Measurements from ENCODE around the gene HOXC9. TPM values are rescaled to one million over a fixed set of nuclear protein-coding genes. Genes with fewer than 3 reads are reported as not detected.

The HOXC9 gene
- total RNA-seq, 1 donor from 2014 or later, result not detected

DNA sequence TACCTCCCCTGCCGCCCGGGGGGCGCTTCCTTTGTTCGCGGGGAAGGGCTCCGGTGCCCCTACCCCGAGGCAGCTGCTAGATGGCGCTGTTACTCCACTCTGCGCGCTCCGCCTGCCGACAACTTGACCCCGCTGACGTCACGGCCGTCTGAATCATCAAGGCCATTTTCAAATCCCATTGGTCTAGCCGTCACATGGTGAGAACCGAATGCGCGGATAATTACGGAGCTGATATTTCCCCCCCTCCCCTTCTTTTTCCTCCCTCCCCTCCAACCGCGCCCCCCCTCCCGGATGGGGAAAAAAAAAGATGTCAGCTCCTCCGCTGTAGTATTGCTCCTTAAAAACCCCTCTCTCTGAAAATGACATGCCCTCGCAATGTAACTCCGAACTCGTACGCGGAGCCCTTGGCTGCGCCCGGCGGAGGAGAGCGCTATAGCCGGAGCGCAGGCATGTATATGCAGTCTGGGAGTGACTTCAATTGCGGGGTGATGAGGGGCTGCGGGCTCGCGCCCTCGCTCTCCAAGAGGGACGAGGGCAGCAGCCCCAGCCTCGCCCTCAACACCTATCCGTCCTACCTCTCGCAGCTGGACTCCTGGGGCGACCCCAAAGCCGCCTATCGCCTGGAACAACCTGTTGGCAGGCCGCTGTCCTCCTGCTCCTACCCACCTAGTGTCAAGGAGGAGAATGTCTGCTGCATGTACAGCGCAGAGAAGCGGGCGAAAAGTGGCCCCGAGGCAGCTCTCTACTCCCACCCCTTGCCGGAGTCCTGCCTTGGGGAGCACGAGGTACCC, 14.9 kb upstream of the HOXC9 start, which contains the start of gene HOXC10:
TSS of gene HOXC10 (plus strand) at position 246 of the 791 bp plus-strand sequence. CDS start at position 360, 114 bp downstream.
- peak; percentile 88 for DNase-seq (ENCODE audit: missing footprints)
- intact Hi-C loops (cut with DNase I), result no loop called here
- ATAC-seq, result no peak

DNA sequence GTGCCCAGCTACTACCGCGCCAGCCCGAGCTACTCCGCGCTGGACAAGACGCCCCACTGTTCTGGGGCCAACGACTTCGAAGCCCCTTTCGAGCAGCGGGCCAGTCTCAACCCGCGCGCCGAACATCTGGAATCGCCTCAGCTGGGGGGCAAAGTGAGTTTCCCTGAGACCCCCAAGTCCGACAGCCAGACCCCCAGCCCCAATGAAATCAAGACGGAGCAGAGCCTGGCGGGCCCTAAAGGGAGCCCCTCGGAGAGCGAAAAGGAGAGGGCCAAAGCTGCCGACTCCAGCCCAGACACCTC, 14.3 kb upstream of the HOXC9 start:
- intact Hi-C loops (cut with DNase I), result no loop called here
- ATAC-seq, result no peak
- DNase-seq (ENCODE audit: missing footprints), result no peak

DNA sequence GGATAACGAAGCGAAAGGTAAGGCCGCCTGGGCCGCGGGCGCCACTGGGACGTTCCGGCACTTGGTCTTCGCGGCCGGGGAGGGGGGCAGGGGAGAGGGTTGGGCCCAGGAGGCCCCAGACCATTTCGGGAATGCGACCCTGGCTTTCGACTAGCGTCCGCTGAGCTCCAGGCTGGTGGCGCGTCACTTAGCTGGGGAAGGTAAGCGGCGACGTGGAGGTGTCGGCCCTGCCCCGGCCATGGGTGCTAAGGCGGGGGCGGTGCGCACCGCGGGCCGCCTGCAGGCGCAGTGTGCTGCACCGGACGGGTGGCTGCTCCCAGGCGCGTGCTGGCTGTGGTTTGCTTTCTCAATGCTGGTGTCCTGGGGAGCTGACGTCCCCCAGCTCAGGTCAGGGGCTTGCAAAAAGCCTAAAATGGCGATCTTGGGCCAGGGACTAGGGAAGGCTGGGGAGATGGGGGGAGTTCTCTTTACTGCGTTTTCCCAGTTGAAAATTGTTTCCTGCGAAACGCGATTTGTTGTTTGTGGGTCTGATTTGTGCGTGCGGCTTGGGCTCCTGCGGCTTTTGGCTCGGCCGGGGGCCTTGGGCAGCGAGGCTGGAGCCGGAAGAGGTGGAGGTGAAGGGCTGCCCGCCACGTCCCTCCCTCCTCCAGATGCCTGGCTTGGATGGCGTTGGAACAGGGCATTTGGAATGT, 13.8 kb upstream of the HOXC9 start:
- ATAC-seq, result no peak
- no peak for DNase-seq (ENCODE audit: missing footprints)
- intact Hi-C loops (cut with DNase I), result no loop called here

DNA sequence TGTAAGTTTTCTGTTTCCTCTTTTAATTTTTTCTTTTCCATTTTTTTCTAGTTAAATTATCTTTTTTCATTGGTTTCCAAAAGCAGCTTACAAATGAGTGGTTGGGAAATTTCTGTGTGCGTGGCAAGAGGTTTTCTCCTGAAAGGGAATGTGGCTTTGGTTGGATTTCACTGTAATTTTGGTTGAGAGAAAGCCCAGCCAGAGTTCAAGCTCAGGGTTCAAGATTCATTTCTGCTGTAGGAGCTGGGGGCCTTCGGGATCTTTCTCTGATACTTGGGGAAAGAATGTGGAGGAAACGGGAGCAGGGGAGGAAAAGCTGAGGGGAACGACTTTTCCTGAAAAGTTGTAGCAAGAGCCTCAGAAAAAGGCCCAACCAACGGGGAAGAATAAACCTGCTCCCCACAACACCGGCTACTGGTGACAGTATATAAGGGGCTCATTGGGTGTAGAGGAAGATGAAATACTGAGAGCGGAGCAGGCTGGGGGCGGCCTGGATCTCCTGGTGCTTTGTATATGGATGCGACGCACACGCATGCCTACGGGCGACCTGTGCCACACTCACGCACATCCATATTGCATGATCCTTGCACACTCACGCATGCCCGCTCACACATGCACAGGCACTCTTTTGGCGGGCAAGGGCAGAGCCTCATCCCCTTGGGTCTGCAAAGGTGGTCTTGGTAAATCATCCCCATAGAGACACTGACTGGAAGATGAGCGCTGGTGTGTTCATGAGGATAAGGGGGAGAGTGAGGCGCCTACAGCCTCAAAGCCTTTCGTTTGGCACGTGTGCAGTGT, 13.1 kb upstream of the HOXC9 start:
- intact Hi-C loops (cut with DNase I), result no loop called here
- ATAC-seq (no peak), DNase-seq (ENCODE audit: missing footprints) (no peak)

DNA sequence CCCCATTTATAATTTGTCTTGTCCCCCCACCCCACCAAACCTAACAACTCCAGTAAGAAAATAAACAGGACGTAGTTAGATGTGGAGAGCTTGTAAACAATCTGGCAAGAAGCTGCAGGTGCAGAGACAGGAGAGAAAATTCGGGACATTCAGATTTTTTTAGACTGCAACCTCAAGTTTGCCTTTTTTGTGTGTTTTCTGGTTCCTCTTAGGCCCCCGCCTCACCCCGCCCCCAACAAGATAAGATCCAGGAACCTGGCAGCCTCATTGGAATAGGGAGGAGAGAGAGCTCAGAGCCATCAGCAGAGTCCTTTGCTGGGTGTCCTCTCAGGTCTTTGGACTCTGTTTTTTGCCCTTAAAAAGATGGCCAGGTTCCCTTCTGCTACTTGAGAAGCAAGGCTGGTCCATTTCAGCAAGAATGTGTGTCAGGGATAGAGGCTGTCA, 12.2 kb upstream of the HOXC9 start:
- ATAC-seq (no peak), DNase-seq (ENCODE audit: missing footprints) (no peak)

DNA sequence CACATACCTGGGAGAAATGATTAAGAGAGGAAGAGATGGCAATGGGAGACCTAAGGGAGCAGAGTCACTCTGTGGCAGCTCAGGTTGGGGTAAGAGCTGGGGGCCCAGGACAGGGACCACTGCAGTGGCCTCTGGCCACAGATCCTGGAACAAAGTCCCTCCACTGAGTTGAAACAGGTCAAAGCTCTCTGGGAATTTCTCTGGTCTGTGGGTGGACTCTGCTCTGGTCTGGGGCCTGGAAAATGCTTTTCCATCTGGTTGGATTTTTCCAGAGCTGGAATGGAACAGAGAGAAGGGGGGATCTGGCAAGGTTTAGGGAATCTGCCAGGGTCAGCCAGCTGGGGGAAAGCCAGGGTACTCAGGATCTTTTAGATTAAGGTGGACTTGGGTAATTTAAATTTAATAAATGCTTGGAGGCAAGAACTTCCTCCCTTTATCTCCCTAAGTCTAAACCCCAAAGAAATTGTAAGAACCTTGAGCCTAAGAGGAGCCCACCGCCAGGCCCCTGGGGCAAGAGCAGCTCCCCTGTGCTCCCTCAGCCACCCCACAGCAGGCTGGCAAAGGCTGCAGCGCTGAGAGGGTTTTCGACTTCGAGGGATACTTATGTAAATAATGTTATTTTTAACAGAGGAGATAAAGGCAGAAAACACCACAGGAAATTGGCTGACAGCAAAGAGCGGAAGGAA, 11.3 kb upstream of the HOXC9 start:
- intact Hi-C loops (cut with DNase I), result no loop called here
- ATAC-seq (no peak), DNase-seq (ENCODE audit: missing footprints) (no peak)

More for the DNA sequence above, 12.2 kb upstream of the HOXC9 start:
- intact Hi-C loops (cut with DNase I), result no loop called here

DNA sequence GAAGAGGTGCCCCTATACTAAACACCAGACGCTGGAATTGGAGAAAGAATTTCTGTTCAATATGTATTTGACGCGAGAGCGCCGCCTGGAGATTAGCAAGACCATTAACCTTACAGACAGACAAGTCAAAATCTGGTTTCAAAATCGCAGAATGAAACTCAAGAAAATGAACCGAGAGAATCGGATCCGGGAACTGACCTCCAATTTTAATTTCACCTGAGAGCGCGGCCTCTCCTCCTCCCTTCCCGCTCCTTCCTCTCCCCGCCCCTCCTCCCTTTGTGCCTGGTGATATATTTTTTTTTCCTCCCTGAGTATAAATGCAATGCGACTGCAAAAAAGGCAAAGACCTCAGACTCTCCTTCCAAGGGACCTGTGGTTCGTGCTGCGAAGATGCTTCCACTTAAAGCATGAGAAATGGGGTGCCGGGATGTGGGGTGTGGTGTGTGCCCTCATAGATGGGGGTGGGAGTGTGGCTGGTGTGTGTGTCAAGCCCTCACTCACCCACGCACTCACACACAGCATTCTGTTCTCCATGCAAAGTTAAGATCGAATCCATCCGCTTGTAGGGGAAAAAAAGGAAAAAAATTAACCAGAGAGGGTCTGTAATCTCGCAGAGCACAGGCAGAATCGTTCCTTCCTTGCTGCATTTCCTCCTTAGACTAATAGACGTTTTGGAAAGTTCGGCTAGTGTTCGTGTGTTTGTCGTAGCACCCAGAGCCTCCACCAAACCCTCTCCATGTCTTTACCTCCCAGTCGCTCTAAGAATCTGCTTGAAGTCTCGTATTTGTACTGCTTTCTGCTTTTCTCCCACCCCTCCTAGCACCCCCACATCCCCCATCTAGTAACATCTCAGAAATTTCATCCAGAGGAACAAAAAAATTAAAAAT, 10.5 kb upstream of the HOXC9 start:
- intact Hi-C loops (cut with DNase I), result no loop called here
- DNase-seq (ENCODE audit: missing footprints) (no peak), ATAC-seq (no peak)

DNA sequence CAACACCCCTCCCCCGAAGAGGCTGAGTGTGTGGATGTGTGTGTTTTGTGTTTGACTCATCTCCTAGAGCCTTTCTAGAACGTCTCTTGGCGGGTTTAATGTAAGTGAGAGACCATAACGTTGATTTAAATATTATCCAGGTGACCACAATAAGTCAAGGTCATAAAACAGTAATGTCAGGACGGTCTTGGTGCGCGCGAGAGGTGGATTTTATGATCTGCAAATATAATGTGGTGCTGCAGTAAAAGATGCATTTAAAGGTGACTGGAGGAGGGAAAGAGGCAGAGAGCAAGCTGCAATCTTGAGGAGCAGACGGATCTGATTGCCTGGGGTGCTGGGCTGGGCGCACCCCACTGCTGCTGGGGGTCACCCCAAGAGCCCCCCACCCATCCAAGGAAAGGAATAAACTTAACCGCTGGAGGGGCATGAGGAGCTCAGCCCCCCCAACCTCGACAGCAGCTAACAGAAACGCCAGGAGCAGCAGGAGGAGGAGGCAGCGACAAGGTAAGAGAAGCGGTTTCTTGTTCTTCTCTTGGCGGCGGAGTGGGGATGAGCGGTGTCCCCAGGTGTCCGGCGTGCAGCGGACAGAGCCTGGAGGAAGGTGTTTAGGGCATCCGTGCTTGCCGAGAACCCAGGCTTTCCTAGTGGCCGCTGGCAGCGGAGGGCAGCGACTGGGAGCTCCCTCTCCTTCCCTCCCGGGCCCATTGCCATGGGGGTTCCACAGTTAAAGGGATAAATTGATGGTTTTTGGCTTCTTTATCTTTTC, 9.5 kb upstream of the HOXC9 start:
- intact Hi-C loops (cut with DNase I), result no loop called here
- no peak for ATAC-seq
- DNase-seq (ENCODE audit: missing footprints), result no peak

DNA sequence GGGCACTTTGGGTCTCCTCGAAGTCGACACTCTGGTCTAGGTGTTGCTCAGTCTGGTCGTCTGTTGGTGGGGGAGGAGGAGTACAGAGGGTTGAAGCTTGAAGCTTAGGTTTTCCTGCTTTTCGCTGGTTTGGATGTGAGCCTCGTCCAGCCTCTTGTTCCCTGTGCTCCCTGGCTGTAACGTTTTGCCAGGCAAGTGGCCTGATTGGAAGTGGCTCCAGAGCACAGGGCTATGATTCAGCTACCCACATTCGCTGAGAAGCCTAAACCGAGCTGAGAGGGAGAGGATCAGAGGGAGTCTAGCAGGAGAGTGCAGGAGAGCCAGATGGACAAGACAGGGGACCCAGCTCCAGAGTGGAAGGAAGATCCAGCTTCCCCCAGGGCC, 8.9 kb upstream of the HOXC9 start:
- ATAC-seq, result no peak
- intact Hi-C loops (cut with DNase I), result no loop called here
- no peak for DNase-seq (ENCODE audit: missing footprints)

DNA sequence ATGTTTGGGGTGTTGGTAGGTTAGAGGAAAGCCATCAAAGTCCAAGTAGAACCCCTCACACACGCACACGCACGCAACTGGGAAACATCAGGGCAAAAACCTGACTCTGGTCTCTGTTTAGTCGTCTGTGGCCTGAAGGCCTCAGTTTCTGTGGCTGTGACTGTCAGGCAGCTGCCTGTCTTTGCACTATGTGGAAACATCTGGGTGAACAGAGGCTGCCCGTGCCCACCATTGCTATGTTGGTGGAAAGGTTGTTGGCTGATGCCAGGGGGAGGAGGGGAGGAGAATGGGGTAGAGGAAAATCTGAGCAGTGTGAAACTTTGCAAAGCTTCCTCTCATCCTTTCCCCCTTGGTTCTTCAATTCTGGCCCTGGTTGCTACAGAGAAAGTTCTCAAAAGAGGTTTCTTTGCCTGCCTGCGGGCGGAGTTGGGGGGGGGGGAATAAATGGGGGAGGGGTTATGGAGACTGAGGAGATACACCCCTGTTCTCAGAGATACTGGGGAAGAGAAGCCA, 7.5 kb upstream of the HOXC9 start:
- ATAC-seq (no peak), DNase-seq (ENCODE audit: missing footprints) (peak; percentile 21)
- intact Hi-C loops (cut with DNase I), result no loop called here

DNA sequence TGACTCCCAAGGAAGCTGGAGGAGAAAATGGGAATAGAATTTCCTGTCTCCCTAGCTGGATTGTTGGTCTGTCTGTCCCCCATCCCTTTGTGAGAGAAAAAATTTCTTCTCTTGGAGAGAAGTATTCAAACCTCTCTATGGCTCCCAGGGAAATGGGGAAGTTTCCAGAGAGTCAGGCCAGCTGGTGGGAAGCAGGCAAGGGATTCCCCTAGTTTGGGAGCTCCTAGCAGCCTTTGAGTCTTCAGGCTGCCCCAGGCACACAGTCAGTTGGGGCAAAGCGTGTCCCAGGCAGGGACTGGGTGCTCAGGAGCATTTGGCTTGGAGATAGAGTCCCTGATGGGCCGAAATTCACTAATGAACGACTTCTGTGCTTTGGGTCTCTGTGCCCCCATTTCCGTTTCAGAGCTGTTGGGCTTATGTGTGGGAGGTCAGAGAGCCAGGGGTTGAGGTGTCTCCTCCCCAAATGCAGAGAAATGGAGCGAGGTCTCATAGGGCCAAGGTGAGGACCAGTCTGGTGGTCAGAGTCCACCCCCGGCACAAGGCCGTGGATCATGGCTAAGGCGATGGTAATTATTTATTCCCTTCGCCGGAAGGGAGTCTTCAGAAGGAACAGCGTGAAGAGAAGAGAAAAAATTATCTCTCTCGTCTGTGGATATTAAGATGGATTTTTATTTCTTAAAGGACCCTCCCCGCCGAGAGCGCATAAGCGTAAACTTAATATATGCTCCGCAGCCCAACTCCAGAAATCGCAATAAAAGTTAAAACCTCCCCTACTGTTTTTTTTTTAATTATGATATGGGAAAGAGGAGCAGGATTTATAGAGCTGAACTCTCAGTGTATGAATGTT, 6.6 kb upstream of the HOXC9 start:
- intact Hi-C loops (cut with DNase I), result no loop called here
- peak; percentile 13 for DNase-seq (ENCODE audit: missing footprints)
- ATAC-seq, result no peak

DNA sequence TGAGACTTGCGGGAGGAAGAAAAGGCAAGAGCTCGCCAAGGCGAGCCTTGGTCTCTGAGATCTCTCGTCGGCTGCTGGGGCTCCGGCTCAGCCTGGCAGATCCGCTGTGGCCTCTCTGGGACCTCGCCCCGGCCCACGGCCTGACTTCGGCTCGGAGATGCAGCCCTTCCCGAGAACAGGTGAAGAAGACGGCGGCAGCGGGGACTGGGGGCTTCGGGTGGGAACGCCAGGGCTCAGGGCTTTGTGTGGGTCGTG, 6.0 kb upstream of the HOXC9 start:
- no peak for ATAC-seq
- peak; percentile 26 for DNase-seq (ENCODE audit: missing footprints)
- intact Hi-C loops (cut with DNase I), result no loop called here

DNA sequence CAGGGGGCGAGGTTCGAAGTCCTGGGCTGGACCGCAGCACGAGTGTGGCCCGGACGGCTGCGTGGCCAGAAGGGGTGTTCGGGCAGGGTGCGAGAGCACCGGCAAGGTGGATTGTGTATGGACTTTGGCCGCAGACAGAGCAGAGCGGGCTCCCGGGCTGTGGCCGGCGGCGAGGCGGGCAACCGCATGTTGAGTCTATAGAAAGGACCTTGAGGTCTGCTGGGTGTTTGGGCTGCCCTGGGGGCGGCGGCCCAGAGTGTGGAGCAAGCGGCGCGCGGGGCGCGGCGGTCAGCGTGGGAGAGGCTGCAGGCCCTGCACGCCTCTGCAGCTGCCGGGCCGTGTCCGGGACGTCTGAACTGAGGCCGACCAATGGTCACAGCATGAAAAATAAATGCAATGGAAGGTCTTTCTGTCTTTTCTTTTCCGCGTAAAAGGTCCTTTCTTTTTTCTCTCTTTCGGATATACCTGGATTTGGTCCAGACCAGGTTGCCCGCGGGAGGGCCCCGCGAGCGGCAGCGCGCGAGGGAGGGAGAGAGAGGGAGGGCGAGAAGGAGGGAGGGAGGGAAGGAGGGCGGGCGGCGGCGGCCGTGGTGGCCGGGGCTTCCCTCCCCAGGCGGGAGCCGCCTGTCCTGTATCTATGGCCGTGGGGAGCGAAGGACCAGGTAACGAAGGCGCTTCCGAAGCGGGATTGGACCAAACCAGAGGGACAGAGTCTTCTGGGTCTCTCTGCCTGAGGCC, 5.5 kb upstream of the HOXC9 start:
- DNase-seq (ENCODE audit: missing footprints) (peak; percentile 41), ATAC-seq (no peak)
- intact Hi-C loops (cut with DNase I), result no loop called here

DNA sequence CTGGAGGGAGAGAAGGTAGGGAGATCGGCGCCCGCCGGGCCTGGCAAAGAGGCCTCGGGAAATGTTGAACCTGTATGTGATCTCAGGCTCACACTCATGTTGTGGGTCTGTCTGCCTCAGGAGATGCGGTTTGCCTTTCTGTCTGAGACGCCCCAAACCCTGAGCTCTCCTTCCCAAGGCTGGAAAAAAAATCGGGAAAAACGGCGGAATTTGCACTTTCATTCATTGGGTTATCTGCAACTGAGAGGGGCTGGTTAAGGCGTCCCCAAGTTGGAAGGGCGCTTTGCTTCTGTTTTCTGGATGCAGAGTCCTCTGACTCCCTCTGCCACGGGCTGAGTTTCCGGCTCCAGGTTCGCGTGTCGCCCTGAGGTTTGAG, 5.0 kb upstream of the HOXC9 start:
- peak; percentile 55 for DNase-seq (ENCODE audit: missing footprints)
- intact Hi-C loops (cut with DNase I), result no loop called here
- ATAC-seq, result no peak

DNA sequence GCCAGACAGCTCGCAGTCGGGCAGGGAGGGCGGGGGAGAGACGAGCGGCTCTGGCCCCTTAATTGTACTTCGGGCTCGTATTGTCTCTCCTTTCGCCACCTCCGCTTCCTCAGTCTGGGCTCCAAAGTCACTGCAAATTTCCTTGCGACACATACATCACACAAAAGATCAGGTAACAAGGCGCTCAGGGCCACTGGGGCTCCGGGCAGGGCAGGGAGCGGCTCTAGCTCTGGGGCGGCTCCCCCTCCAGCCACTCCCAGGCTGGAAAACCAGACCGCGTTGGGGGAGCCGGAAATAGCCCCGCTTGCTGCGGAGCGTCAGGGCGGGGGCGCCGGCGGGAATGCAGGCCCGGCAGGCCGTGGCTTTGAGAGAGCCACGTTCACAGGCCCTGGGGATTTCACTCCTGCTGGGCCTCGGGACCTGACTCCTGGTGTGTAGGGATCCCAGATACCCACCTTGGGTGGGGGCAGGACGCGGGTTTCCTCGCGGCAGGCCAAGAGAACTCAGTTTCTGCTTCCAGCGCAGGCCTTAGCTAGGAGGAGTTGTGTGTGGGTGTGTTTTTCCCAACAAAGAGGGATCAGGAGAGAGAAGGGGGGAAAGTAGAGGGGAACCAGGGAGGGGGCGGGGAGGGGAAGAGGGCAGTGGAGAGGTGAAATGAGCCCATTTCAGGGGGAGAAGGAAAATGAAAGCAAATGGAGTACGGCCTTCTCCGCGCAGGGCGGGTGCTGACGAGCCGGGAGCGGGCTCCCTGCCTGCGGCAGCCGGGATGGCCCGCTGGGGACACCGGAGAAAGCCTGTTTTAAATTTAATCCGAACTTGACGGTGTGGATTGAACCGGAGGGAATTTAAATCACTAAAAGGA, 4.4 kb upstream of the HOXC9 start:
- ATAC-seq (no peak), DNase-seq (ENCODE audit: missing footprints) (peak; percentile 66)
- intact Hi-C loops (cut with DNase I), result no loop called here

Data from Right ventricle myocardium inferior (tissue), 1 donor.